ENCODE data around the gene PTPRN2.
A peak's percentile ranks its signal among the peaks of the same experiment; 100 is the strongest.

PTPRN2 gene

DNA sequence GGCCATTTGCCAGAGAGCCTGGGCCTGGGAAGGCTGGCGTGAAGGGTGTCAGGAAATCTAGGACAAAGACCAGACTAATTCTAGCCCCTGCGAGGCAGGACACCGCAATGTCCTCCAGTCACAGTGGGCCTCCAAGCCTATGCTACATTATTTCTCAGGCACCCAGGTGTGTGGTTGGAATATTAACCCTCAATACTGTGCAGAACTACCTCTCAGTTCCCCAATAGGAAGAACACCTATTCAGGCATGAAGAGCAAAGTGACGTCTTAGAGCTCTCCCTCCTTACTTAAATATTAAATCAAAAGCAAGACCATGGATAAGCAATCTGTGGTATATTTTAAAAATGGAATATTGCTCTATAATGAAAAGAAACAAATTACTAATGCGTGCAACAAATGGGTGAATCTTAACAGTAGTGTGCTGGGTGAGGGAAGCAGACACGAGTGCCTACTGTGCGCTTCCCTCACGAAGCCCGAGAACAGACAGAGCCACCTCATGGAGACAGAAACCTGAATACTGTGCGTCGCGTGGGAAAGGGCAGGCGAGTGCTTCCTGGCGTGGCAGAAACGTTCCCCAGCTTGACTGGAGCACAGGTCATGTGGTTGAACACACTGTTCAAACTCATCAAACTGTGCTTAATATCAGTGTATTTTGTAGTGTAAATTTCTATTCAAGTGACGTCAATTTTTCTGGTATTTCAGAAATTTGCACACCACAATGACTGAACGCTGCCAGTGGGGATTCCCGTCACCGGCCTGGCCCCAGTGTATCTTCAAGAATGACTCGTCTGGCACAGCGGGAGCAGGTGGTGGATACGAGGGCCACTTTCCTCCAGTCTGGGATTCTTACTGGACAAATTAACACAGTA lies 15.5 kb upstream of the PTPRN2 start:
- H3K9ac ChIP-seq (ENCODE audit: low read depth in 1 of 2, low read length in 2 of 2), result no peak overlapping the region
- no peak overlapping the region for H3K4me3 ChIP-seq (ENCODE audit: low read length in 2 of 2)
- no peaks in the 10 kb centered on the region for H3K4me1 ChIP-seq (ENCODE audit: control insufficient read depth in 2 of 2, insufficient read depth in 2 of 2, low read length in 2 of 2)
- H3K36me3 ChIP-seq (ENCODE audit: control insufficient read depth in 2 of 2, insufficient read depth in 2 of 2, low read length in 2 of 2), result no peaks in the 10 kb centered on the region
- no peak overlapping the region for H3K27ac ChIP-seq (ENCODE audit: low read depth in 2 of 2, low read length in 2 of 2)
- H3K27me3 ChIP-seq (ENCODE audit: control insufficient read depth in 2 of 2, insufficient read depth in 2 of 2, low read length in 2 of 2), result no peaks in the 10 kb centered on the region
- H3K9me3 ChIP-seq (ENCODE audit: control insufficient read depth in 2 of 2, low read length in 2 of 2), result no peaks in the 10 kb centered on the region

- Histone ChIP-seq H3K4me3 (ENCODE audit: low read length in 2 of 2) (no peak overlapping the region), H3K36me3 (ENCODE audit: control insufficient read depth in 2 of 2, insufficient read depth in 2 of 2, low read length in 2 of 2) (no peaks in the 10 kb centered on the region), H3K27me3 (ENCODE audit: control insufficient read depth in 2 of 2, insufficient read depth in 2 of 2, low read length in 2 of 2) (no peaks in the 10 kb centered on the region), H3K27ac (ENCODE audit: low read depth in 2 of 2, low read length in 2 of 2) (no peak overlapping the region), H3K9ac (ENCODE audit: low read depth in 1 of 2, low read length in 2 of 2) (no peak overlapping the region), H3K4me1 (ENCODE audit: control insufficient read depth in 2 of 2, insufficient read depth in 2 of 2, low read length in 2 of 2) (no peaks in the 10 kb centered on the region), H3K9me3 (ENCODE audit: control insufficient read depth in 2 of 2, low read length in 2 of 2) (no peaks in the 10 kb centered on the region)
These were observed 14.4 kb upstream of the PTPRN2 start for GRCh38 chr7:158602041-158602440.

DNA sequence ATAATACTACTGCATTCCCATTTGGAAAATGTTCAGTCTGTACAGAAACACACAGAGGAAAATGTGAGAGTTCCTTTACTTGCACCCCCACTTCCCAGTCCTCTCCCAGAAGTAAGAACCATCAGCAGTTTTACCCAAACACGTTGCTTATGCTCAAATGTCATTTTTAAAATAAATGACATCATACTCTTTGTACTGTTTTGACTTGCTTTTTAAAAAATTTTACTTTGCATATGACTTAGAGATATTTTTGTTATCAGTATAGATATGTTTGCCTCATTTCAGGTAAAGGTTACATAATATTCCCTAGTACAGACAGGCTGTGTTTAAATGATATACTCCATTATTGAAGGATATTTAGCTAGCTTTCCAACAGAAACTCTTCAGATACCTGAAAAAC lies 13.5 kb upstream of the PTPRN2 start:
- no peak overlapping the region for H3K27ac ChIP-seq (ENCODE audit: low read depth in 2 of 2, low read length in 2 of 2)
- no peaks in the 10 kb centered on the region for H3K4me1 ChIP-seq (ENCODE audit: control insufficient read depth in 2 of 2, insufficient read depth in 2 of 2, low read length in 2 of 2)
- H3K4me3 ChIP-seq (ENCODE audit: low read length in 2 of 2), result no peak overlapping the region
- no peaks in the 10 kb centered on the region for H3K9me3 ChIP-seq (ENCODE audit: control insufficient read depth in 2 of 2, low read length in 2 of 2)
- H3K9ac ChIP-seq (ENCODE audit: low read depth in 1 of 2, low read length in 2 of 2), result no peak overlapping the region
- no peaks in the 10 kb centered on the region for H3K27me3 ChIP-seq (ENCODE audit: control insufficient read depth in 2 of 2, insufficient read depth in 2 of 2, low read length in 2 of 2)
- H3K36me3 ChIP-seq (ENCODE audit: control insufficient read depth in 2 of 2, insufficient read depth in 2 of 2, low read length in 2 of 2), result no peaks in the 10 kb centered on the region

GRCh38 chr7:158596745-158597144 lies 9.1 kb upstream of the PTPRN2 start:
- H3K27me3 ChIP-seq (ENCODE audit: control insufficient read depth in 2 of 2, insufficient read depth in 2 of 2, low read length in 2 of 2), result no peaks in the 10 kb centered on the region
- no peak overlapping the region for H3K27ac ChIP-seq (ENCODE audit: low read depth in 2 of 2, low read length in 2 of 2)
- no peak overlapping the region for H3K9ac ChIP-seq (ENCODE audit: low read depth in 1 of 2, low read length in 2 of 2)
- H3K4me3 ChIP-seq (ENCODE audit: low read length in 2 of 2), result no peak overlapping the region
- H3K9me3 ChIP-seq (ENCODE audit: control insufficient read depth in 2 of 2, low read length in 2 of 2), result no peaks in the 10 kb centered on the region
- peaks cover under 1% of the 10 kb centered on the region in 2 donors for H3K4me1 ChIP-seq (ENCODE audit: control insufficient read depth in 2 of 2, insufficient read depth in 2 of 2, low read length in 2 of 2)
- no peaks in the 10 kb centered on the region for H3K36me3 ChIP-seq (ENCODE audit: control insufficient read depth in 2 of 2, insufficient read depth in 2 of 2, low read length in 2 of 2)

DNA sequence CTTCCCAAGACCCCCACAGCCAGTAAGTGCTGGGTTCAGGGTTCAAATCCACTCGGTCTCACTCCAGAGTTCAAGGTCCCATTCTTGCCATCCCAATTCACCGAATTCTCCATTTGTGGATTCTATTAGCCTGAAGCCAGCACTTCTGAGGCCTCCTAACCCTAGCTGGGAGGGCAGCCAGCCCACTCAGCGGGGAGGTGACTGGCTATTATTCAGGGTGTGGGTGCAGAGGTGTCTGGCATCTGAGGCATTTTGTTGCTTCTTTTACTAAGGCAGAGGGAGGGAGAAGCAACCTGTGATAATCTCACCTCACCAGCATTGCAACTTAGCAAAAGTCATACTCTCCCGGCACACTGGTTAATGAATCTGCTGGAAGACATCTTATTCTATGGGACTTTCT lies 8.7 kb upstream of the PTPRN2 start:
- Histone ChIP-seq H3K27ac (ENCODE audit: low read depth in 2 of 2, low read length in 2 of 2) (no peak overlapping the region), H3K4me3 (ENCODE audit: low read length in 2 of 2) (no peak overlapping the region), H3K4me1 (ENCODE audit: control insufficient read depth in 2 of 2, insufficient read depth in 2 of 2, low read length in 2 of 2) (peaks cover 4 to 5% of the 10 kb centered on the region in 2 donors), H3K27me3 (ENCODE audit: control insufficient read depth in 2 of 2, insufficient read depth in 2 of 2, low read length in 2 of 2) (no peaks in the 10 kb centered on the region), H3K36me3 (ENCODE audit: control insufficient read depth in 2 of 2, insufficient read depth in 2 of 2, low read length in 2 of 2) (no peaks in the 10 kb centered on the region), H3K9ac (ENCODE audit: low read depth in 1 of 2, low read length in 2 of 2) (no peak overlapping the region), H3K9me3 (ENCODE audit: control insufficient read depth in 2 of 2, low read length in 2 of 2) (no peaks in the 10 kb centered on the region)

DNA sequence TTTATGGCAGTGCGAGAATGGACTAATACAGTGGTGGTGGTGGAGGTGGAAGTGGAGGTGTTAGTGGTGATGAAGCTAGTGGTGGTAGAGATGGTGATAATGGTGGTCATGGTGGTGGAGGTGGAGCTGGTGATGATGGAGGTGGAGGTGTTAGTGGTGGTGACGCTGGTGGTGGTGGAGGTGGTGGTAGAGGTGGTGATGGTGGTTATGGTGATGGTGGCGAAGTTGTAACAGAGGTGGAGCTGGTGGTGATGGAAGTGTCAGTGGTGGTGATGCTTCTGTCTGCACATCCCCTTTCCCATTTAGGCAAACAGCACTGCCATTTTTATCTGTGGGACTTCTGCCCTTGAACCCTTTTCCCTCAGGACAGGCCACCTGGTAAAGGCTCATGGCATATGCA lies 7.4 kb upstream of the PTPRN2 start:
- Histone ChIP-seq H3K9ac (ENCODE audit: low read depth in 1 of 2, low read length in 2 of 2) (no peak overlapping the region), H3K4me1 (ENCODE audit: control insufficient read depth in 2 of 2, insufficient read depth in 2 of 2, low read length in 2 of 2) (peaks cover 4 to 10% of the 10 kb centered on the region in 2 donors), H3K4me3 (ENCODE audit: low read length in 2 of 2) (no peak overlapping the region), H3K36me3 (ENCODE audit: control insufficient read depth in 2 of 2, insufficient read depth in 2 of 2, low read length in 2 of 2) (no peaks in the 10 kb centered on the region), H3K27ac (ENCODE audit: low read depth in 2 of 2, low read length in 2 of 2) (no peak overlapping the region), H3K9me3 (ENCODE audit: control insufficient read depth in 2 of 2, low read length in 2 of 2) (no peaks in the 10 kb centered on the region), H3K27me3 (ENCODE audit: control insufficient read depth in 2 of 2, insufficient read depth in 2 of 2, low read length in 2 of 2) (no peaks in the 10 kb centered on the region)

GRCh38 chr7:158592541-158592940 lies 4.9 kb upstream of the PTPRN2 start:
- Histone ChIP-seq H3K27ac (ENCODE audit: low read depth in 2 of 2, low read length in 2 of 2) (no peak overlapping the region), H3K9ac (ENCODE audit: low read depth in 1 of 2, low read length in 2 of 2) (no peak overlapping the region), H3K9me3 (ENCODE audit: control insufficient read depth in 2 of 2, low read length in 2 of 2) (no peaks in the 10 kb centered on the region), H3K4me1 (ENCODE audit: control insufficient read depth in 2 of 2, insufficient read depth in 2 of 2, low read length in 2 of 2) (peaks cover 4 to 14% of the 10 kb centered on the region in 2 donors), H3K36me3 (ENCODE audit: control insufficient read depth in 2 of 2, insufficient read depth in 2 of 2, low read length in 2 of 2) (no peaks in the 10 kb centered on the region), H3K4me3 (ENCODE audit: low read length in 2 of 2) (no peak overlapping the region), H3K27me3 (ENCODE audit: control insufficient read depth in 2 of 2, insufficient read depth in 2 of 2, low read length in 2 of 2) (no peaks in the 10 kb centered on the region)

GRCh38 chr7:158591944-158592343 lies 4.3 kb upstream of the PTPRN2 start:
- H3K9ac ChIP-seq (ENCODE audit: low read depth in 1 of 2, low read length in 2 of 2), result no peak overlapping the region
- H3K27me3 ChIP-seq (ENCODE audit: control insufficient read depth in 2 of 2, insufficient read depth in 2 of 2, low read length in 2 of 2), result no peaks in the 10 kb centered on the region
- peaks cover 4 to 14% of the 10 kb centered on the region in 2 donors for H3K4me1 ChIP-seq (ENCODE audit: control insufficient read depth in 2 of 2, insufficient read depth in 2 of 2, low read length in 2 of 2)
- H3K4me3 ChIP-seq (ENCODE audit: low read length in 2 of 2), result no peak overlapping the region
- H3K36me3 ChIP-seq (ENCODE audit: control insufficient read depth in 2 of 2, insufficient read depth in 2 of 2, low read length in 2 of 2), result no peaks in the 10 kb centered on the region
- H3K9me3 ChIP-seq (ENCODE audit: control insufficient read depth in 2 of 2, low read length in 2 of 2), result no peaks in the 10 kb centered on the region
- H3K27ac ChIP-seq (ENCODE audit: low read depth in 2 of 2, low read length in 2 of 2), result peak overlapping the region; percentile 38 to 63

GRCh38 chr7:158590181-158590530 lies 2.5 kb upstream of the PTPRN2 start:
- peak overlapping the region; percentile 25 to 69 for H3K27ac ChIP-seq (ENCODE audit: low read depth in 2 of 2, low read length in 2 of 2)
- peaks cover 5 to 13% of the 10 kb centered on the region in 2 donors for H3K27me3 ChIP-seq (ENCODE audit: control insufficient read depth in 2 of 2, insufficient read depth in 2 of 2, low read length in 2 of 2)
- H3K9me3 ChIP-seq (ENCODE audit: control insufficient read depth in 2 of 2, low read length in 2 of 2), result no peaks in the 10 kb centered on the region
- H3K4me1 ChIP-seq (ENCODE audit: control insufficient read depth in 2 of 2, insufficient read depth in 2 of 2, low read length in 2 of 2), result peaks cover 13 to 22% of the 10 kb centered on the region in 2 donors
- H3K4me3 ChIP-seq (ENCODE audit: low read length in 2 of 2), result no peak overlapping the region
- no peak overlapping the region for H3K9ac ChIP-seq (ENCODE audit: low read depth in 1 of 2, low read length in 2 of 2)
- no peaks in the 10 kb centered on the region for H3K36me3 ChIP-seq (ENCODE audit: control insufficient read depth in 2 of 2, insufficient read depth in 2 of 2, low read length in 2 of 2)

DNA sequence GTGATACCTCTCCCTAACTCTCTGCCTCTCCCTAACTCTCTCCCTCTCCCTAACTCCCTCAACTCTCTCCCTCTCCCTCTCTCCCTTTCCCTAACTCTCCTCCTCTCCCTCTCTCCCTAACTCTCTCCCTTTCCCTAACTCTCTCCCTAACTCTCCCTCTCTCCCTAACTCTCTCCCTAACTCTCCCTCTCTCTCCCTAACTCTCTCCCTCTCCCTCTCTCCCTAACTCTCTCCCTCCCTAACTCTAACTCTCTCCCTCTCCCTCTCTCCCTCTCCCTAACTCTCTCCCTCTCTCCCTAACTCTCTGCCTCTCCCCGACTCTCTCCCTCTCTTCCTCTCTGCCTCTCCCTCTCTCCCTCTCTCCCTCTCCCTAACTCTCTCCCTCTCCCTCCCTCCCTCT lies 2.0 kb upstream of the PTPRN2 start:
- peak overlapping the region; percentile 25 to 69 for H3K27ac ChIP-seq (ENCODE audit: low read depth in 2 of 2, low read length in 2 of 2)
- peaks cover 8 to 13% of the 10 kb centered on the region in 2 donors for H3K27me3 ChIP-seq (ENCODE audit: control insufficient read depth in 2 of 2, insufficient read depth in 2 of 2, low read length in 2 of 2)
- H3K4me3 ChIP-seq (ENCODE audit: low read length in 2 of 2), result no peak overlapping the region
- H3K36me3 ChIP-seq (ENCODE audit: control insufficient read depth in 2 of 2, insufficient read depth in 2 of 2, low read length in 2 of 2), result no peaks in the 10 kb centered on the region
- no peak overlapping the region for H3K9ac ChIP-seq (ENCODE audit: low read depth in 1 of 2, low read length in 2 of 2)
- no peaks in the 10 kb centered on the region for H3K9me3 ChIP-seq (ENCODE audit: control insufficient read depth in 2 of 2, low read length in 2 of 2)
- peaks cover 13 to 22% of the 10 kb centered on the region in 2 donors for H3K4me1 ChIP-seq (ENCODE audit: control insufficient read depth in 2 of 2, insufficient read depth in 2 of 2, low read length in 2 of 2)
